HG03097 (cell line): ENCODE results near the gene ABCA1.
"Not testable (repeated sequence)": the region's sequence is repeated elsewhere in the genome, so short reads cannot be mapped to it uniquely, and the experiment has no call there.

ENCODE experiments used
- ATAC-seq: cut with Tn5 transposase; IDR thresholded peaks from one replicate; pipeline ENCODE4 v1.9.1; 2021; ENCODE audit not compliant: unreplicated experiment, low FRiP score

ABCA1 gene

DNA sequence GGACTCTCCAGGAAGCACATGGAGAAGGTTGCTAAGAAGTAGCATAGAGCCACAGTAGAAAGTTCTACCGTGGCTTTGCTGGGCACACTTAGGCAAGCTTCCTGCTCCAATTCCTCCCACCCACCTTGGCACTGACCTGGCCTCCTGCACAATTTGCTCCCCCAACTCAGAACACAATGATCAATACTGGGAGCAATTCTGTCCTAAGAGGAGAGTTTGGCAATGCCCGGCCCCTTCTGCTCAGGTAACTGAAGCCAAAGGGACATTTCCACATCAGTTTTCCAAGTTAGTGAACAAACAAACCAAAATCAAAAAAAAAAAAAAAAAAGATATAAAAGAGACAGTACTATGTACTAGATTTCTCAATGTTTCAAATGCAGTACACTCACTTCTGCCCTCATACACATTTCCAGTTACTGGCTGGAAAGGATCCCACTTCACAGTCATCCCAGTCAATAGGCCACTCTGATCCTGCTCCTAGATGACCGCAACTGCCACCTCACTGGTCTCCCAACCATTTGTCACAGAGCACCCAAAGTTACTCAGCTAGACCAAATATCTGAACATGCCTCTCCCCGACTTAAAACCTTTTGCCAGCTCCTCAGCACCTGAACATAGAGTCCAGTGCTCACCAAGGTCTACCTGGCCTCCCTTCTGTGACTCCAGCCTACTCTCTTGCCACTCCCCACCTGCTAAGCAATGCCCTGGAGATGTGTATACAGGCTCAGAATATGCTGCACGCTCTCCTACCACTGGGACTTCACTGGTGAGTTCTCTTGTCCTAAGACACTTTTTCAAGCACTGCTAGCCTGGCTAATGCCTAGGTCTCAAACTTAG lies 21.3 kb downstream of the ABCA1 start:
- no peak for ATAC-seq

DNA sequence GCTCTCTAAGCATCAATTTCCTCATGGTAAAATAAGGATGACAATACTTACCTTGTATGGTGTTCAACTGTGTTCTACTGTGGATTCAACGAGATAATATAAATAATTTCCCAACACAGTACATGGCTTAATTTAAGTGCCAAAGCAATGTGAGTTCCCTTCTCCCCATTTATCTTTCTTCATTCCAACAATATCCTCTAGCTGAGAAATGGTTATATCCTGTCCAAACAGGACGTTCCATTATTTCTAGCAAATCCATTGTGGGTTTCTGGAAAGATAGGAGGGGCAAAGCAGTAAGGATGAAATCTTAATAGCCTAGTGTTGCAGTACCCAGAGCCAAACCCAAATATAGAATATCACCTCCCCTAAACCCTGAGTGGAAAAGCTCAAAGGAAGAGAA lies 22.0 kb downstream of the ABCA1 start:
- ATAC-seq: no peak

DNA sequence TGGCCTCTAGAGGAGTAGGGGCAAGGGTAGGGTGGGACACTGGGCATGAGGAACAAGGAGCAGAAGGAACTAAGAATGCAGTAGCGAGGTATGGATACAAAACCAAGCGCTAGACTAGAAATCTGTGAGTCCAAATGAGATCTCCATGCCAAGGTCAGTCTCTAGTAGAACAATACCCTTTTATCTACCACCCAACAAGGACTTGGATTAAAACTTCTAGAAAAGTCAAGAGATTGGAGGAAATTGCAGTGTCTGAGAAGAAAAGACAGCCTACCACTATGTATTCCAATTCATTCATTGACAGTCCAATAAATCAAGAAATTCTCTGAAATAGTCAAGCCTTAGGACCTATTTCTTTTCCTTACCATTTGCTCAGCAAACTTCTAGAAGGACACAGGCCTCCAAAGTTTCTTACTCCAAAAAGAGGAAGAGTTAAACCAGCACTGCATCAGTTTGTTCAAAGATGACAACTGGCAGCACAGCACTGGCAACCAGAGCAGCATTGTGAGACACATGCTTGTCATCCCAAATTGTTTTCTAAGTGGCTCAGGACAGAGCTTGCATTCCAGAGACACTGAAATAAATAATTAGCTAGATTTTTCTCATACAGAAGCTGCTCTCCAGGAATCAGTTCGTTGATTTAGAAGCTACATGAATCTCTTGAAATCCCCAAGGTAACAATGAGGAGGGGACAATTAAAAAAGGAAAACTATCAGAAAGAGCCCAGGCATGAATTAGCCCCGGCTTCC lies 22.6 kb downstream of the ABCA1 start:
- no peak for ATAC-seq

DNA sequence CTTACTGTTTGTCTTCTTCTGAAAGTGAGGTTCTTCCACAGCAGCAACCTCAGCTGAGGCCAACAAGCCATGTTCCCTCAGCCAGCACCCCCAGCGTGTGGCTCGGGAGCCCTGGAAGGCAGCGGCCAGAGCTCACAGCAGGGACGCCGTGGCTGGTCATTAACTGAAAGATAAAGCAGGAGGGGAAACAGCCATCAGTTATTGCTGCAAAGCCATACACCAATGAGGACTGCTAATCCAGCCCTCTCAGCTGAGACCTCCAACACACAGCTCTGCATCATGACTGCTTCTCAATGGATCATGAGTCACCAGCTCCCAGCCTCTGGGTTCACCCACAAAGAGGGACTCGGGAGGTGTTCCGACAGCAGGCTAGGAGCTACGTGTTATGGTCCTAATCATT lies 24.3 kb downstream of the ABCA1 start:
- ATAC-seq: no peak

DNA sequence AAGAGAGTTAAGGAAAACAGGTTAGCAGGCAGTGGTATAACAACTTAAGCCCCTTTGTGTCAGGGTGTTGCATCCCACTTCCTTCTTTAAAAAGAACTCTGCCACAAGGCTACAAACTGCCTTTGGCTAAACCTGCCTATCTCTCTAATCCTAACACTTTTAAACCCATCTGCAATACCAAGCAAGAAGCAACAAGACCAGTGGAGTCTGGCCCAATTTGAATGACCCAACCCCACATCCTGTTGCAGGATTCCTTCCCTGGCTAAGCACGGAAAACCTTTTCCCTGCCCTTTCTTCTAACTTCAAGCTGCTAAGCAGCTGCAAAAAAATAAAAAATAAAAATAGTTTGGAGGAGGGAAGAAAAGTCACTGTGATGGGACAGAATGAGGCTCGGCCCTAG lies 27.1 kb downstream of the ABCA1 start:
- ATAC-seq: no peak

DNA sequence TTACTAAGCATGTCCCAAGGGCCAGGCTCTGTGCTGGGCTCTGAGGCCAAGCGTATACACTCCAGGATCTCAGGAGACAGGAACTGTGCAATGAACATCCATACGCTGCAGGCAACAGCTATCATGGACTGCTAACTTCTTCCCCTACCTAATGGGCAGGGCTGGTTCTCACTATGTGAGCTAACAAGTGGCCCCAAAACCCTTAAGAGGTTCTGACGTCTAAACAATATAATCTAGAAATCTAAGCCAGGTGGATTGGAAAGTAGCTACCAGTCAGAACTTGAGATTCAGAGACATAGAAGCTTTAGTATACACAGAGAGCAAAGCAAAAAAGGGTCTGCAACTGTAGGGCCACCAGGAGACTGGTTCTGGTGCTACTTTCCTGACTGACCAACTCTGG lies 27.6 kb downstream of the ABCA1 start:
- ATAC-seq: no peak

DNA sequence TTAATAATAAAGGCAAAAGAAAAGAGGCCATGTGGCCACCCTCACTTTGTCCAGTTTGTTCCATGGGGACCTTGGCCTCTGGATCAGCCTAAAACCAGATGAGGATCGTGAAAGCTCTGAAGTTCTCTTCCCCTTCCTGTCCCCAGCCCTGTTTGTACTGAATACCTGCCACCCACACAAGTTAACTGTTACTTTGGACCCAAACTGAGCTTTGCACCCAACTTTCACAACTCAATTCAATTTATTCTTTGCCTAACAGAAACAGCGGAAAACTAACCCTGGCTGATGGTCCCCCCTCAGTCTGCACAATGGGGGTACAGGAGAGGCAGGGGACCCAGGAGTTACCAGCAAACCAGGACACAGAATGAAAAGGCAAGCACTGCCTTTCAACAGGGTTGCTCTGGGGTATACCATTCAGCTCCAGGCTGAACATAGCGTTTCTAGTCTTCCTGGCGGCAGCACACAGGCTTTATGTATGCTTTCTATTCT lies 28.2 kb downstream of the ABCA1 start:
- no peak for ATAC-seq

DNA sequence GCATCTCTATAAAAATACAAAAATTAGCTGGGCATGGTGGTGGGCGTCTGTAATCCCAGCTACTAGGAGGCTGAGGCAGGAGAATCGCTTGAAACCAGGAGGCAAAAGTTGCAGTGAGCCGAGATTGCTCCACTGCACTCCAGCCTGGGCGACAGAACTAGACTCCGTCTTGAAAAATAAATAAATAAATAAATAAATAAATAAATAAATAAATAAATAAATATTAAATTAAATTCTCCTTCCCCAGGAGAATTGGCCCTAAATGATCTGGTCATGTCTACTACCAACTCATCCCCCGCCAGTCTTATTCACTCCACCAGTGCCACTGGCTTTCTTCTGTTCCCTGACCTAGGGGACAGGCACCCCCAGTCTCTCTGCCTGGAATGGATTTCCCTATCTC lies 29.6 kb downstream of the ABCA1 start:
- ATAC-seq: not testable (repeated sequence)

DNA sequence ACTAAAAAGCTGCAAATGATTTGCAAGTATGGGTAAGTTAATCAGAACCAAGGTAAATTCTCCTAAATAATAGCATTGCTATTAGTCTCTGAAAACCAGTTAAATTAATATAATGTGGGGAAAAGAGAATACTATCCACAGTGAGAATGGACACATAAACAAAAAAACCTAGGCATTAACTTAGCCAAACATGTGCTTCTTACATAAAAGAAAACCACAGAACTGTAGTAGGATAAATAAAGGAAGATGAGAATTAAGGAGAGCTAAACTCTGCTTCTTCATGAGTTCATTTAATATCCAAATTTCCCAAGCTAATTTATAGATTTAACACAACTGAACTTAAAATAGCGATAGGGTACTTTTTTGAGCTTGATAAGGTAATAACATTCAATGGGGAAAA lies 31.8 kb downstream of the ABCA1 start:
- no peak for ATAC-seq

DNA sequence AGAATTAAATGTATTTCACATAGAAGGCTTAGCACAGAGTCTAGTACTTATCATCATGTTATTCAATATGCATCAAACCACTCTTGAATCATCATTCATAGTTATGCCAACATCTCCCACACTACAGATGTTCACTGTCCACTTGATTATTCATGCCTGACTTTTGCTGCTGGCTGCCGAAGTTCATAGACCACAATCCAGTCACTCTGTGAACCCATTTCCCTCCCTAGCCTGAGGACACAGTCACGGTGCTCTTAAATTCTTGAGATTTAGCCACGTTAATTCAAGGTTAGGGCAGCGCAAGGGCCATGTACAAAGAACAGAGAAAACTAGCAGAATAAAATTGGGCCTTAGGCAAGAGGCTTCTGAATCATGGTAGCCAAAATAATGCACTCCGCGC lies 32.4 kb downstream of the ABCA1 start:
- no peak for ATAC-seq

DNA sequence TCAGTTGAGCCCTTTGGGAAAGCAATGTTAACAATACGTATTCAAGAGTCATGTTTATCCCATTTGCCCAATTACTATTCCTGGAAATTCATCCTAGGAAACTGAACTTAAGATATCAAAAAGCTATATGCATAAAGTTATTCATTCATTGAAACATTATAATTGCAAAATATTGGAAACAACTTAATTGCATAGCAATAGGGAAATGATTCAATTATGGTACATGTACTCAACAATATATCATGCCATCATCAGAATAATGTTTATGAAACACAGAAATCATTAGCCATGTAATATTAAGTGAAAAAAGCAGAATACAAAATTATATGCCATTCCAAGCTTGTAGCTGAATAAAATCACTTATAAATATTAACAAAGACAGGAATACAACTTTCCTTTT lies 35.3 kb downstream of the ABCA1 start:
- no peak for ATAC-seq

DNA sequence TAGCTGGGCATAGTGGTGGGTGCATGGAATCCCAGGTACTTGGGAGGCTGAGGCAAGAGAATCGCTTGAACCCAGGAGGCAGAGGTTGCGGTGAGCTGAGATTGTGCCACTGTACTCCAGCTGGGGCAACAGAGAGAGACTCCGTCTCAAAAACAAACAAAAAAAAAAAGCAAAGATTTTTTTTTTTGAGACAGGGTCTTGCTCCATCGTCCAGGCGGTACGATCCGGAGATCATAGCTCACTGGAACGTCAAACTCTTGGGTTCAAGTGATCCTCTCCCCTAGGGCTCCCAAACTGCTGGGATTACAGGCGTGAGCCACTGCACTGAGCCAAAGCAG lies 37.6 kb downstream of the ABCA1 start:
- ATAC-seq: no peak

DNA sequence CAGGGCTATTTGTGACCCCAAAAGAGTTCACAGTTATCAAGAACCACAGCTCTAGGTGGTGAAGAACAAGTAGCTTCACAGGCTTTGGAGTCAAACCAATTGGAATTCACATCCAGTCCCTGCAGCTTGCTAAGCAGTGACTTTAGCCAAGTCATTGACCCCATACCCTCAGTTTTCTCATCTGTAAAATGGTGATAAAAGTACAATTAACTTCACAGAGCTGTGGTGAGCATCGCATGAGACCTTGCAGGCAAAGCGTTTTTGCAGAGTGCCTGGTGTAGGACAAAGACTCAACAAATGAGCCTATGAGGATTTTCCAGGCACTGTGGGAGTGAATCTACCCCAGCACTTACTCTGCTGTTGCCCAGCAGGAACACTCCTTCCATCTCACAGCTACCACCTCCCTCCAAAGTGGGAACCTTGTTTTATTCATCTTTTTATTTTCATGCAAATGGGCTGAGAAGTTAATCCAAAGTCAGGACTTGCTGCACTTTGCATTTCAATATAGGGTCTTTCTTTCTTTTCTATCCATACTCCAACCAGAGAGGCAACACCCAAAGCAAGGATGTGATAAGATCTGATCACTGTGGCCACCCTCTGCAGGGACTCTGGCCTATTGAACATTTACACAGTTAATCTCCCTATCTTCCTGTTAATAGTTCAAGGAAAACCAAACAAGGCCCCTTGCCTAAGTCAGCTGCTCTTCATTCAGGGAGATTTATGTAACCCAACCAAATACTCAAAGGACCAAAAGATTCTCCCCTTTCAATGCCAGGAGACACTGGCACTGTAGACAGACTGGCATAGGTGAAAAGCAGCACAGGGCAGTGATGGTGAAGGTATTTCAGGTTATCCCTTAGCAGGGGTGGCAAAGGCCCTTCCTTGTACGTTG lies 41.9 kb downstream of the ABCA1 start:
- ATAC-seq: no peak

DNA sequence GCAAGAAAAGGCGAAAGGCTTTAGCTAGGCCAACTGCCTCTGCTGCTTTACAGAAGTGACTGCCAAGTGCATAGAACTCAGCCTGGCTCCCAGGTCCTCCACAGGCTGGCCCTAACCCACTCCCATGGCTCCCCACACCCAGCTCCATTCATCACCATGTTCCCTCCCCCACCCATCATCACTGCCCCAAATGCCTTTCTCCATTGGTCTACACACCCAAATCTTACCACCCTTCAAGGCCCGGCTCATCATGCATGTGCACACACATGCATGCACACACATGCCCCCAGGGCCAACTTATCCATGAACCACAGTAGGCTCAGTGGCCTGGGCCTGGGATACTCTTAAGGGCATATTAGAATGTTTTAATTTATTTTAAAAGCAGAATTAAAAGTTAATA lies 44.8 kb downstream of the ABCA1 start:
- ATAC-seq: no peak

DNA sequence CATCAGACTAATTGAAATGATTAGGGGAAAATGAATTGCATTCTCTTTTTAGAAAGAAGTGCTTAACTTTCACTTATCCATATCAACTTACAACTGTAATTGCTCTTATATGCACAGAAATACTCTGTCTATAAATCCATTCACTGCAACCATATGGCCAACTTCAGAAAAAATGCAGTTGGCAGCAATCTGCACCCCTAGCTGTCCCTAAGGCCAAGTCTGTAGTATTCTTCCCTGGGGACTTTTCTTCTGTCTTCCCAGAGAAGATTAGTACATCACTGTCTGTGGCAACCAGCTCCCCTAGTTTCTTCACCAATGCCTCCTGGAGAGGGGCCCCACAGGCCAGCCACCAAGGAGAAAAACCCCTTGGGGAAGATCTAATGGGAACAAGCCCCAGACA lies 45.4 kb downstream of the ABCA1 start:
- no peak for ATAC-seq

DNA sequence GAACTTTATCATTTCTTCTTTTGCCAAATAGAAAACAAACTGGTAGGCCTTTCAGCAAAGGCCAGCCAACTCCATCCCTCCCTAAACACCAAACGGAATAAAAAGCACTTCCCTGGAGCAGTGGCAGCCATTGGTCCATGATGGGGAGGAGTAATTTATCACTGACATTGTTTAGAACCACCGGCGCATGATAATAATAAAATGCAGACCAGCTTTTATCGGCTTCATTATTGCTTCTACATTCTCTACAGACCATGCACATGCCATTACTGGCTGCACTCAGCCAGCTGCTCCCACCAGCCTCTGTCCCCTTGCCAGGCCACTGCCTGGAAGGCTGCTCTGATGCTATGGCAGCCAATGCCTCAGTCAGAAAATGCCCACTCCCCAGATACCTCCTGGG lies 45.9 kb downstream of the ABCA1 start:
- no peak for ATAC-seq

DNA sequence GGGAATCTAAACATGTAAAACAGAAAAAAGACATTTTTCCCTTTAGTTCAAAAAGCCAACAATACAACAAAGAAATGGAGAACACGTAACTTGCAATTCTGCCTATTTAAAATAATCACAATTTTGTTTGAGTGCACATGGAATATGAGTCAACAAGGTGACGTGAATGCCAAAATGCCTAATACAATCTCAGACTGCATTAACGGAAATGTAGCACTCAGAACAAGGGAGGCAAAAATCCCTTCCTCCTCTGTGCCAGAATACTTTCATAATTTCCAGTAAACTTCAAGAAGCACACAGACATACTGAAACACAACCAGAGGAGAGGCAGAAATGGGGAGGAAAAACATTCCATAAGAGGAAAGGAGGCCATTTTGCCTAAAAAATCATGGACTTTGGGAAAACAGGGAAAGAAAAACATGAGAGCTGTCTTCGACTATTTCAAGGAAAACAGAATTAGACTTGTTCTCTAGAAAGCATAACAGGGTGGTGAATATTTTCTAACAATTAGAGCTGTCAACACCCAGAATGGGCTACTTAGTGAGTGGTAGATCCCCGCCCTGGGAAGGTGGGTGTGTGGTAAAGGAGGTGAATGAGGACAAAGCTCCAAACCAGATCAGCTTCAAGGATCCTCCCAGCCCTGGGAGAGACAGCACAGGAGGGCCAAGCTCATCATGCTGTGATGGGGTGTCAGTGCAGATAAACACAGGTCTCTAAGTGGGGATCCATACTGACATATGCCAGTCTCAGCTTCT lies 48.2 kb downstream of the ABCA1 start:
- no peak for ATAC-seq

DNA sequence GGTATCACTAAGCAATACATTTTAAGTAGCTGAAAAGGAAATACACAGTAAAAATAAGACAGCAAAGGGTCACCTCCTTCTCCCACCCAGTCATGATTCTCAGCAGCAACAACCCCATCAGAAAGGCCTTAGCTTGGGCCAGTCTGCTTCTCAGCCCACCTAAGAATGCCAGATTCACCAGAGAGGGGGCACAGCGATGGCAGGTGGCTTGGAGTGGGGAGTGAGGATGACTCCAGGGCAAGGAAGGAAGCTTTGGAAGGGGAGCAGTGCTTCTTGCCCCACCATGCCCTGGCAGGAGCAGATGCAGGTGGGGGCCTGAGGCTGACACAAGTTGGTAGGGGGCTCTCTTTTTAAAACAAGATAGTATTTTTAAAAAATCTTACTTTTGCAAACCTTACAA lies 51.4 kb downstream of the ABCA1 start:
- ATAC-seq: no peak

DNA sequence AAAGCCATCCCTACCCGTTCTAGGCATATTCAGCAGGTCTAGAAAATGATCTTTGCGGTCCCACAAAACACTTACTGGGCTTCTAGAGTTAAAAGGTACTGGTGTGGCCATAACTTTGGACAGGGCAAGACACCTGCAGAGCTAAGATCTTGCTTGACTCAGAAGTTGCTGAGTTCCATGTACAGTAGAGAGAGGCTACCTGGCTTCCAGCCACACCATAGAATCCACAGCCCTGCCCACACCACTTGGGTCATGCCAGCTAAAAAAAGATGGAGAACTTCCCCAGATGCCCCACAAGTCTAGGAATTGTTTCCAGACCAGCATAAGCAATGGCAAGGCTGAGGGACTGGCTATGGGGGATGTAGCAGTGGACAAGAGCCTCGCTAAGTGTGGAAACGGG lies 52.1 kb downstream of the ABCA1 start:
- no peak for ATAC-seq

DNA sequence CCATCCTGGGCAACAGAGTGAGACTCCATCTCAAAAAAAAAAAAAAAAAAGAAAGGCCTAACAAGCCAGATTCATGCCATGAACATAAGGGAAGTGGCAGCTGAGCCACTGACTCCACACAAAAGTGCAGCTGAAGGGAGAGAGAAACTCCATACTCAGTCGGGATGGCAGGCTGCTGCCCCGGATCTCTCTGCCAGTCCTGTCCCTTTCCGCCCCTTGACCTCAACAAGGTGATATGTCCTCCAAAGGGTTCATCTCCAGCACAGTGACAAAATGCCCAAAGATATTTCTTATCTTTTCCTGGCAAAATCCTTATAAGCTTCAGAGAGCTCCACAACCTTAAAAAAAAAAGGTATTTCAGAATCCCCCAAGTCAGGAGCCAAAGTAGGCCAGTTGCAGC lies 52.6 kb downstream of the ABCA1 start:
- no peak for ATAC-seq

DNA sequence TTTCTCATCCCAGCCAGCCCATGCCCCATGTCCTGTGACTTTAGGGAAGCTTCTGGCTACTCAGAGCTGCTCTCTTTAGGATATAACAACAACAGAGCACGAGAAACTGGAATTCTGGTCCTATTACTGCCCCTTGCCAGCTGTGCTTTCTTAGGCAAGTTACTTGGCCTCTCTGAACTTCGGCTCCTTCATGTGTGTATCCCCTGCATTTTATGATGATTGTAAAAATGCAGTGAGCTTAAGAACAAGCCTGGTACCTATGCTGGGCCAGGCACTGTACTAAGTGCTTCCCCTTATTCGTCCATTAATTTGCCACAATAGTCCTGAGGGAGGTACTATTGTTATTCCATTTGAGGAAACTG lies 54.5 kb downstream of the ABCA1 start:
- ATAC-seq: no peak
